HepG2 (cell line): ENCODE measurements around the gene KIF21B. TPM values are rescaled to one million over a fixed set of nuclear protein-coding genes. Genes with fewer than 3 reads are reported as not detected.
A peak's percentile ranks its signal among the peaks of the same experiment; 100 is the strongest.

Experiments used
- ATAC-seq: fragments of 200-7000 bp; cut with Tn5 transposase; 3 replicates; pipeline ENCODE4 v1.9.1; 2020; ENCODE audit warnings: mild to moderate bottlenecking, moderate library complexity
- BruUV-seq: library from RNA; stranded (reverse); fragments of 400-500 nt; replicated peaks from 2 replicates; lab custom pipeline; 2021; lab: Mats Ljungman, UMichigan
- CTCF ChIA-PET: fragments of 300-600 bp; formaldehyde crosslinking; extraction: SDS; loops from one replicate; lab custom pipeline; 2021; ENCODE audit warnings: low total read pairs, inconsistent platforms, low intra/inter-chr PET ratio; lab: Yijun Ruan, JAX
- POLR2A ChIA-PET: fragments of 350-600 bp; sonication (Branson Sonifier 250); formaldehyde crosslinking; loops from one replicate; lab custom pipeline; 2020; ENCODE audit warnings: antibody characterized with exemption, inconsistent platforms; lab: Yijun Ruan, JAX
- DNase-seq: peaks from one replicate; pipeline ENCODE4 v3.0.0-alpha.2; 2015; ENCODE audit warnings: low spot score
- FAIRE-seq: peaks from 3 replicates; lab custom pipeline; 2011; peaks lifted over from hg19 to GRCh38; lab: Jason Lieb, UNC
- H2AFZ ChIP-seq: one replicate; pipeline ENCODE4 v1.6.1; 2011; ENCODE audit warnings: low read length, inconsistent platforms
- H3K27ac ChIP-seq: fragments of 300-600 bp; 3 replicates; pipeline ENCODE4 v1.8.0; 2011; ENCODE audit warnings: mixed run types, mild to moderate bottlenecking, mixed read lengths, low read length, inconsistent platforms; ENCODE audit not compliant: insufficient read depth; ENCODE audit errors: extremely low read length
- H3K27me3 ChIP-seq, 2 experiments: fragments of 200-600 bp in 1 of 2; 2 replicates in 1 of 2; 3 replicates in 1 of 2; pipeline versions ENCODE4 v1.6.0 to v1.8.0; 2011; ENCODE audit warnings: low read length in 2 of 2, mild to moderate bottlenecking in 2 of 2, moderate library complexity in 2 of 2, inconsistent platforms in 1 of 2; ENCODE audit not compliant: insufficient read depth in 2 of 2, control insufficient read depth in 1 of 2
- H3K36me3 ChIP-seq, 2 experiments: fragments of 200-600 bp in 1 of 2; replicated peaks in 1 of 2; 2 replicates in 1 of 2; 3 replicates in 1 of 2; pipeline versions ENCODE4 v1.5.1 to v1.8.0; 2011; ENCODE audit warnings: low read length in 2 of 2, inconsistent platforms in 1 of 2; ENCODE audit not compliant: insufficient read depth in 2 of 2, control insufficient read depth in 1 of 2
- H3K4me1 ChIP-seq: 2 replicates; pipeline ENCODE4 v1.5.1; 2012; ENCODE audit warnings: low read length, inconsistent platforms; ENCODE audit not compliant: insufficient read depth
- H3K4me2 ChIP-seq: 2 replicates; pipeline ENCODE4 v1.6.0; 2011; ENCODE audit warnings: low read depth, low read length, inconsistent platforms
- H3K4me3 ChIP-seq, 3 experiments: fragments of 200-600 bp in 1 of 3; sonication (generic), shearing (Covaris generic) in 1 of 3; replicated peaks in 1 of 3; 2 replicates each; pipeline ENCODE4 v1.5.1; 2011 to 2016; ENCODE audit warnings: low read length in 3 of 3, inconsistent platforms in 2 of 3, low read depth in 2 of 3, mild to moderate bottlenecking in 2 of 3, control low read depth in 1 of 3, mixed read lengths in 1 of 3; ENCODE audit not compliant: insufficient read depth in 1 of 3
- H3K79me2 ChIP-seq: one replicate; pipeline ENCODE4 v1.6.1; 2011; ENCODE audit warnings: low read length, inconsistent platforms; ENCODE audit not compliant: insufficient read depth
- H3K9ac ChIP-seq: 2 replicates; pipeline ENCODE4 v1.6.0; 2011; ENCODE audit warnings: mild to moderate bottlenecking, low read depth, low read length, inconsistent platforms; ENCODE audit not compliant: insufficient read depth
- H3K9me3 ChIP-seq: 2 replicates; pipeline ENCODE4 v1.5.1; 2012; ENCODE audit warnings: mild to moderate bottlenecking, low read length
- H4K20me1 ChIP-seq: 2 replicates; pipeline ENCODE4 v1.6.0; 2011; ENCODE audit warnings: inconsistent platforms, mild to moderate bottlenecking, low read length, moderate library complexity; ENCODE audit not compliant: insufficient read depth
- CC2D1A ChIP-seq: sonication (generic); formaldehyde crosslinking; IDR thresholded peaks from 2 replicates; pipeline ENCODE4 v1.8.1; 2023; ENCODE audit warnings: mild to moderate bottlenecking, missing genetic modification reagents
- CTCF ChIP-seq: sonication (generic); formaldehyde crosslinking; IDR thresholded peaks from 2 replicates; pipeline ENCODE4 v1.5.0; 2020; ENCODE audit warnings: mild to moderate bottlenecking, missing genetic modification reagents, moderate library complexity
- NFYB ChIP-seq: sonication (generic); formaldehyde crosslinking; IDR thresholded peaks from 2 replicates; pipeline ENCODE4 v1.4.0; 2020; ENCODE audit warnings: missing genetic modification reagents
- NFYC ChIP-seq: IDR thresholded peaks from 2 replicates; pipeline ENCODE4 v1.6.1; 2016; ENCODE audit warnings: missing genetic modification reagents, missing compliant biosample characterization
- PATZ1 ChIP-seq: sonication (generic); formaldehyde crosslinking; IDR thresholded peaks from 2 replicates; pipeline ENCODE4 v1.4.0; 2020; ENCODE audit warnings: missing genetic modification reagents
- PHB2 ChIP-seq: fragments of 450-650 bp; IDR thresholded peaks from 2 replicates; pipeline ENCODE4 v1.6.1; 2018; ENCODE audit not compliant: partially characterized antibody
- RFX5 ChIP-seq: IDR thresholded peaks from 2 replicates; pipeline ENCODE4 v1.6.1; 2011; ENCODE audit warnings: low read depth, low read length, improper control_type of control experiment
- TSC22D2 ChIP-seq: sonication (generic); formaldehyde crosslinking; IDR thresholded peaks from 2 replicates; pipeline ENCODE4 v1.5.1; 2020; ENCODE audit warnings: missing genetic modification reagents, mild to moderate bottlenecking, borderline replicate concordance
- U2AF2 ChIP-seq: fragments of 200-400 bp; formaldehyde crosslinking; IDR thresholded peaks from 2 replicates; pipeline ENCODE4 v1.6.1; 2017; ENCODE audit warnings: low read depth, mild to moderate bottlenecking, low read length
- ZNF513 ChIP-seq: sonication (generic); formaldehyde crosslinking; conservative IDR thresholded peaks from 2 replicates; pipeline ENCODE4 v1.5.0; 2020; ENCODE audit warnings: missing genetic modification reagents
- ZSCAN25 ChIP-seq: sonication (generic); formaldehyde crosslinking; IDR thresholded peaks from 2 replicates; pipeline ENCODE4 v1.8.0; 2022; ENCODE audit warnings: mild to moderate bottlenecking, missing genetic modification reagents
- ZXDC ChIP-seq: sonication (generic); formaldehyde crosslinking; IDR thresholded peaks from 2 replicates; pipeline ENCODE4 v1.5.0; 2020; ENCODE audit warnings: mild to moderate bottlenecking, missing genetic modification reagents
- WGBS: methylation state at CpG from one replicate; pipeline ENCODE4 v1.1.6; 2017; ENCODE audit warnings: low lambda C conversion rate; 5-methylcytosine and 5-hydroxymethylcytosine counted together
- in situ Hi-C: cut with HindIII; loops from 2 replicates; pipeline ENCODE4 v1.10.0; 2017; ENCODE audit warnings: low pct_unique_long_range_greater_than_20kb; ENCODE audit not compliant: extremely low pct_ligation_motif_present
- intact Hi-C: fragments of 100-400 bp; cut with micrococcal nuclease; formaldehyde crosslinking; loops from one replicate; pipeline ENCODE4 v1.10.0; 2022; ENCODE audit not compliant: unreplicated experiment
- polyA plus RNA-seq, 8 experiments: library from polyadenylated mRNA; depleted of rRNA in 3 of 8; stranded (reverse) in 7 of 8; unstranded in 1 of 8; fragments of >200 nt; fragmentation: Illumina TruSeq in 4 of 8; extraction: Trizol in 4 of 8; gene quantifications; 2 replicates each; pipeline versions ENCODE4 v1.2.1 to v1.2.3, GENCODE V29; 2011 to 2016; ENCODE audit warnings: low read depth in 4 of 8, missing spikeins in 1 of 8, mixed read lengths in 1 of 8; ENCODE audit not compliant: insufficient read depth in 1 of 8
- total RNA-seq, 5 experiments: library from RNA; depleted of rRNA; stranded (reverse); fragments of >200 nt; fragmentation: Illumina TruSeq; extraction: Trizol; gene quantifications; 2 replicates each; pipeline ENCODE4 v1.2.3, GENCODE V29; 2016; ENCODE audit warnings: low read depth in 1 of 5

The KIF21B gene
- total and polyA plus RNA-seq, 2 of the 13 experiments (the other 11 are each of a cell fraction or from before 2014, with no cell fraction given) = 0.17 to 0.20 TPM

- no peak for FAIRE-seq
- H3K27me3 ChIP-seq = peaks cover 2 to 6% of the 10 kb centered on the region in 2 experiments; a peak in 4 of 5 replicates
- WGBS = 46% methylated on average over 27 of the region's 34 CpGs
- H3K9me3 ChIP-seq = no peaks in the 10 kb centered on the region
- H3K4me3 ChIP-seq = no peak overlapping the region
- H3K79me2 ChIP-seq = no peaks in the 10 kb centered on the region
- ChIA-PET POLR2A (interaction anchor here (1.0 to 1.6 kb wide), 2 partner anchors 55 to 84 kb away, joined by 3 read pairs; no protein-coding TSS in a partner anchor), CTCF (interaction anchor here (0.9 to 3.7 kb wide), 2 partner anchors 71 to 81 kb away, joined by 3 to 24 read pairs; no protein-coding TSS in a partner anchor)
- 0 out of 2 replicates have a peak, but pooled peaks cover 19% of the 10 kb centered on the region for H3K4me1 ChIP-seq
- BruUV-seq = no TSS peak
- no peaks in the 10 kb centered on the region for H4K20me1 ChIP-seq
- no peak overlapping the region for H3K27ac ChIP-seq
- H2AFZ ChIP-seq = no peak overlapping the region
- H3K36me3 ChIP-seq = no peaks in the 10 kb centered on the region
- peak; percentile 30 for DNase-seq
- intact Hi-C loops = loop anchor here (1.0 to 5.0 kb wide), 3 partner anchors 71 to 350 kb away; partner anchors contain the start of gene KIF14
- in situ Hi-C loops = loop anchor here (5.0 to 10.0 kb wide), 2 partner anchors 80 to 143 kb away; partner anchors contain the start of genes CACNA1S and INAVA
- peak; percentile 12; the same call in 2 of the 3 replicates for ATAC-seq
- 0 out of 2 replicates have a peak overlapping the region, but pooled peaks have one; percentile 23 for H3K4me2 ChIP-seq
- H3K9ac ChIP-seq = no peak overlapping the region
- no peak for TF ChIP-seq RFX5
- TF ChIP-seq ZXDC = no peak
- TF ChIP-seq U2AF2 = no peak
- no peak for TF ChIP-seq NFYC (CRISPR knock-in tag)
- TF ChIP-seq PHB2 = no peak
- TF ChIP-seq ZSCAN25 = no peak
- TF ChIP-seq TSC22D2 (CRISPR knock-in tag) = no peak
- TF ChIP-seq CTCF = peak; percentile 67
- TF ChIP-seq CC2D1A (CRISPR knock-in tag) = no peak
- no peak for TF ChIP-seq NFYB (CRISPR knock-in tag)
- TF ChIP-seq ZNF513 (CRISPR knock-in tag) = no peak
- TF ChIP-seq PATZ1 (CRISPR knock-in tag) = peak; percentile 57; the same call in 1 of the 2 replicates
These were observed 51.4 kb downstream of the KIF21B start for GRCh38 chr1:200971955-200972711.
